PFSK-1 (cell line): ENCODE results near the gene PTPRO.

ENCODE experiments used
- POLR2AphosphoS5 ChIP-seq: IDR thresholded peaks from 2 replicates; pipeline ENCODE4 v1.6.1; 2012; ENCODE audit warnings: low read depth, mild to moderate bottlenecking, control low read depth, low read length, moderate library complexity
- REST ChIP-seq, 2 experiments: IDR thresholded peaks; 2 replicates each; pipeline versions ENCODE4 v1.6.1 to v1.8.0; 2011 to 2012; ENCODE audit warnings: low read depth in 2 of 2, low read length in 2 of 2, control low read depth in 1 of 2, inconsistent platforms in 1 of 2, mild to moderate bottlenecking in 1 of 2, moderate library complexity in 1 of 2; ENCODE audit not compliant: insufficient read depth in 1 of 2
- SIN3A ChIP-seq: IDR thresholded peaks from 2 replicates; pipeline ENCODE4 v1.6.1; 2012; ENCODE audit warnings: mild to moderate bottlenecking, low read length, moderate library complexity, borderline replicate concordance; ENCODE audit not compliant: insufficient read depth
- TAF1 ChIP-seq: IDR thresholded peaks from 2 replicates; pipeline ENCODE4 v1.6.1; 2012; ENCODE audit warnings: low read length, control low read depth, borderline replicate concordance; ENCODE audit not compliant: insufficient read depth

- no peak for TF ChIP-seq POLR2AphosphoS5
- TF ChIP-seq TAF1: no peak
- no peak for TF ChIP-seq REST (IDR thresholded peaks at IDR 0.05; ENCODE audit: insufficient read depth in 1 of 2, low read depth in 2 of 2, low read length in 2 of 2)
- no peak for TF ChIP-seq SIN3A
These were observed 175.5 kb downstream of the PTPRO start for GRCh38 chr12:15497671-15498292.
